Right lobe of liver (tissue), 4 donors: ENCODE measurements around the gene DENND4A.

Source experiments
- POLR2A ChIP-seq: fragments of 450-650 bp; IDR thresholded peaks from one replicate; pipeline ENCODE4 v1.6.1; 2017; ENCODE audit warnings: antibody characterized with exemption, mild to moderate bottlenecking
- TF ChIP-seq, protein P1 (sequence below), 4 donors: fragments of 200-600 bp in 3 of 4; fragments of 450-650 bp in 1 of 4; IDR thresholded peaks; one replicate each; pipeline versions ENCODE4 v1.5.1 to v1.8.0; 2016 to 2022; ENCODE audit warnings: antibody characterized with exemption in 4 of 4, mild to moderate bottlenecking in 2 of 4
- donor health status: DM: no; HTN: no; CAD: no.
- donor health status: DM: no; HTN: no; CAD: no.
- donor health status: DM: no; HTN: yes; CAD: no.

DNA sequence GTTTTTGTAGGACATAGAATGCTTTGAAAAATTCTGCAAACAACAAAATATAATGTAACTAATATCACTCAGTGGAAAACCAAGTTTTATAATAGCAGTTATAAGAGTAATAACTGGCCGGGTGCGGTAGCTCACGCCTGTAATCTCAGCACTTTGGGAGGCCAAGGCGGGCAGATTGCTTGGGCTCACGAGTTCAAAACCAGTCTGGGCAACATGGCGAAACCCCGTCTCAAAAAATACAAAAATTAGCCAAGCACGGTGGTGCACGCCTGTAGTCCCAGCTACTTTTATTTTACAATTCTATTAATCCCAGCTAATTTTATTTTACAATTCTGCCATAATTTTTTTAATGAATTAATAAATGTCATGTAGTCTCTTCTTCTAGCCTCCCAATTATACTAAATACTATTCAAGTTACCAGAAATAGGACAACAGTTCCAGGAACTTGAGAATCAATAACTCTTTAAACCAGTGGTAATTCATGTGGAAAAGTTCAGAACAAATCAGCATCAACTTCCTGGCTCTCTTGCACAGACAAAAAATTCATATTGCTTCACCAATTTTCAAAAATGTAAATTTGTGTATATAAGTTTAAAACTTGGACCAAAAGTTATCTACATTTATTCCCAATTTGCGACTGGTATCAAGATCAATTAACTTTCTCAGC is 2.2 kb downstream of the DENND4A start:
- TF ChIP-seq, protein P1, sequence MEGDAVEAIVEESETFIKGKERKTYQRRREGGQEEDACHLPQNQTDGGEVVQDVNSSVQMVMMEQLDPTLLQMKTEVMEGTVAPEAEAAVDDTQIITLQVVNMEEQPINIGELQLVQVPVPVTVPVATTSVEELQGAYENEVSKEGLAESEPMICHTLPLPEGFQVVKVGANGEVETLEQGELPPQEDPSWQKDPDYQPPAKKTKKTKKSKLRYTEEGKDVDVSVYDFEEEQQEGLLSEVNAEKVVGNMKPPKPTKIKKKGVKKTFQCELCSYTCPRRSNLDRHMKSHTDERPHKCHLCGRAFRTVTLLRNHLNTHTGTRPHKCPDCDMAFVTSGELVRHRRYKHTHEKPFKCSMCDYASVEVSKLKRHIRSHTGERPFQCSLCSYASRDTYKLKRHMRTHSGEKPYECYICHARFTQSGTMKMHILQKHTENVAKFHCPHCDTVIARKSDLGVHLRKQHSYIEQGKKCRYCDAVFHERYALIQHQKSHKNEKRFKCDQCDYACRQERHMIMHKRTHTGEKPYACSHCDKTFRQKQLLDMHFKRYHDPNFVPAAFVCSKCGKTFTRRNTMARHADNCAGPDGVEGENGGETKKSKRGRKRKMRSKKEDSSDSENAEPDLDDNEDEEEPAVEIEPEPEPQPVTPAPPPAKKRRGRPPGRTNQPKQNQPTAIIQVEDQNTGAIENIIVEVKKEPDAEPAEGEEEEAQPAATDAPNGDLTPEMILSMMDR (IDR thresholded peaks at IDR 0.05) = no peak
- TF ChIP-seq POLR2A = no peak
